Testis (tissue), 3 donors: Measurements from ENCODE around the gene CPTP. TPM values are rescaled to one million over a fixed set of nuclear protein-coding genes. Genes with fewer than 3 reads are reported as not detected.

Experiments
- DNase-seq: peaks from one replicate; pipeline ENCODE4 v3.0.0-alpha.2; 2019
- H3K27ac ChIP-seq, 2 donors: fragments of 200-600 bp; sonication (generic); one replicate each; pipeline ENCODE4 v1.5.1; 2019
- H3K27me3 ChIP-seq: fragments of 200-600 bp; sonication (generic); one replicate; pipeline ENCODE4 v1.5.1; 2019
- H3K36me3 ChIP-seq: fragments of 200-600 bp; sonication (generic); one replicate; pipeline ENCODE4 v1.5.1; 2017; ENCODE audit warnings: low read depth; ENCODE audit errors: missing control alignments
- H3K4me1 ChIP-seq: fragments of 200-600 bp; sonication (generic); one replicate; pipeline ENCODE4 v1.5.1; 2019
- H3K4me3 ChIP-seq, 2 donors: fragments of 200-600 bp; sonication (generic); one replicate each; pipeline ENCODE4 v1.5.1; 2017 to 2019
- H3K9me3 ChIP-seq: fragments of 200-600 bp; sonication (generic); one replicate; pipeline ENCODE4 v1.5.1; 2017
- POLR2A ChIP-seq: fragments of 450-650 bp; IDR thresholded peaks from one replicate; pipeline ENCODE4 v1.6.1; 2017; ENCODE audit warnings: antibody characterized with exemption, mild to moderate bottlenecking, moderate library complexity
- WGBS, 2 donors: methylation state at CpG; one replicate each; pipeline ENCODE4 v1.1.5; 2018; 5-methylcytosine and 5-hydroxymethylcytosine counted together
- intact Hi-C: fragments of 100-400 bp; cut with DNase I; formaldehyde crosslinking; loops from one replicate; pipeline ENCODE4 v1.15.1; 2023; ENCODE audit warnings: low total_unique reads
- polyA plus RNA-seq: library from polyadenylated mRNA; stranded (reverse); fragments of 350-450 nt; fragmentation: Illumina TruSeq; extraction: RNeasy Lipid Tissue Mini Kit (QIAGEN cat#74804); gene quantifications from one replicate; pipeline ENCODE4 v1.2.3, GENCODE V29; 2014; ENCODE audit warnings: low read depth, low replicate concordance; ENCODE audit not compliant: insufficient read depth
- total RNA-seq, 2 donors: library from RNA; depleted of rRNA; stranded (reverse); fragments of >200 nt; gene quantifications; one replicate each; pipeline ENCODE4 v1.2.3, GENCODE V29; 2016
- TF ChIP-seq, protein P1 (sequence below), 3 experiments: fragments of 450-650 bp in 2 of 3; fragments of 200-600 bp in 1 of 3; sonication (generic) in 1 of 3; IDR thresholded peaks; one replicate each; pipeline ENCODE4 v1.5.1; 2016 to 2019; ENCODE audit warnings: antibody characterized with exemption in 3 of 3, mild to moderate bottlenecking in 2 of 3, moderate library complexity in 1 of 3

Gene CPTP
- total and polyA plus RNA-seq, 3 donors from 2014 or later, result 64.4 to 129 (median 82.3) TPM

DNA sequence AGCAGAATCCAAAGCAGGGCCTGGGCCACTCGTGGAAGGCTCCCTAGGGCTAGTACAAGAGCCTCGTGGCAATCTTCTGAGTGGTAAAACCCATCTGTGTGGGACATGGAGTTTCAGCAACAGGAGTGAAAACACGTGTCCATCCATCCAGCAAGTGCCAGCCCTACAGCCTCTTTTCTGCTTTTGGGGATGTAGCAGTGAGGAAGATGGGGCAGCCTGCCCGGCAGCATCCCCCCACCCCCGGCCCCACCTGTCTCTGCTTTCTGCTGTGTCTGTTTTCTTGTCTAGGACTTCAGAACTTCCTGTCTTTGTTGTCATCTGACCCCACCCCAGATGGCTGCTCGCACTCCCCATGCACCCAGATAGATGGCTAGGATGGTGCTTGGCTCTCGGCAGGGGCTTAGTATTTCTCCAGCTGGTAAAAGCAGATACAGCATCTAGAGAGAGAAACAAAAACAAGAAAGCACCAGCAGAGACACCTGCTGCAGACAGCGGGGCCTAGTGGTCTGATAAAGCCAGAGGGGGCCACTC is 1.5 kb downstream of the CPTP start:
- H3K27ac ChIP-seq, result no peak overlapping the region
- WGBS, 2 donors, result 79 to 81% methylated on average over 8 of the region's 8 CpGs
- intact Hi-C loops, result no loop called here

DNA sequence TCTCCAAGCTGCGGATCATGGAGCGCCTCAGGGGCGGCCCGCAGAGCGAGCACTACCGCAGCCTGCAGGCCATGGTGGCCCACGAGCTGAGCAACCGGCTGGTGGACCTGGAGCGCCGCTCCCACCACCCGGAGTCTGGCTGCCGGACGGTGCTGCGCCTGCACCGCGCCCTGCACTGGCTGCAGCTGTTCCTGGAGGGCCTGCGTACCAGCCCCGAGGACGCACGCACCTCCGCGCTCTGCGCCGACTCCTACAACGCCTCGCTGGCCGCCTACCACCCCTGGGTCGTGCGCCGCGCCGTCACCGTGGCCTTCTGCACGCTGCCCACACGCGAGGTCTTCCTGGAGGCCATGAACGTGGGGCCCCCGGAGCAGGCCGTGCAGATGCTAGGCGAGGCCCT is 2.7 kb downstream of the CPTP start:
- H3K27me3 ChIP-seq, result no peaks in the 10 kb centered on the region
- intact Hi-C loops, result no loop called here
- H3K4me3 ChIP-seq, result no peak overlapping the region
- H3K4me1 ChIP-seq, result peaks cover 22% of the 10 kb centered on the region
- no peaks in the 10 kb centered on the region for H3K9me3 ChIP-seq
- no peaks in the 10 kb centered on the region for H3K36me3 ChIP-seq
- WGBS, 2 donors, result 89 to 90% methylated on average over 25 to 32 of the region's 40 CpGs
- TF ChIP-seq, protein P1, sequence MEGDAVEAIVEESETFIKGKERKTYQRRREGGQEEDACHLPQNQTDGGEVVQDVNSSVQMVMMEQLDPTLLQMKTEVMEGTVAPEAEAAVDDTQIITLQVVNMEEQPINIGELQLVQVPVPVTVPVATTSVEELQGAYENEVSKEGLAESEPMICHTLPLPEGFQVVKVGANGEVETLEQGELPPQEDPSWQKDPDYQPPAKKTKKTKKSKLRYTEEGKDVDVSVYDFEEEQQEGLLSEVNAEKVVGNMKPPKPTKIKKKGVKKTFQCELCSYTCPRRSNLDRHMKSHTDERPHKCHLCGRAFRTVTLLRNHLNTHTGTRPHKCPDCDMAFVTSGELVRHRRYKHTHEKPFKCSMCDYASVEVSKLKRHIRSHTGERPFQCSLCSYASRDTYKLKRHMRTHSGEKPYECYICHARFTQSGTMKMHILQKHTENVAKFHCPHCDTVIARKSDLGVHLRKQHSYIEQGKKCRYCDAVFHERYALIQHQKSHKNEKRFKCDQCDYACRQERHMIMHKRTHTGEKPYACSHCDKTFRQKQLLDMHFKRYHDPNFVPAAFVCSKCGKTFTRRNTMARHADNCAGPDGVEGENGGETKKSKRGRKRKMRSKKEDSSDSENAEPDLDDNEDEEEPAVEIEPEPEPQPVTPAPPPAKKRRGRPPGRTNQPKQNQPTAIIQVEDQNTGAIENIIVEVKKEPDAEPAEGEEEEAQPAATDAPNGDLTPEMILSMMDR (IDR thresholded peaks at IDR 0.05), result no peak
- no peak for TF ChIP-seq POLR2A
- DNase-seq, result no peak
- no peak overlapping the region for H3K27ac ChIP-seq

More for the DNA sequence above, 1.5 kb downstream of the CPTP start:
- no peaks in the 10 kb centered on the region for H3K9me3 ChIP-seq
- no peak overlapping the region for H3K4me3 ChIP-seq
- H3K36me3 ChIP-seq, result no peaks in the 10 kb centered on the region
- DNase-seq, result no peak
- no peaks in the 10 kb centered on the region for H3K27me3 ChIP-seq
- peaks cover 22% of the 10 kb centered on the region for H3K4me1 ChIP-seq
- no peak for TF ChIP-seq POLR2A
- TF ChIP-seq, protein P1 (IDR thresholded peaks at IDR 0.05), result no peak

DNA sequence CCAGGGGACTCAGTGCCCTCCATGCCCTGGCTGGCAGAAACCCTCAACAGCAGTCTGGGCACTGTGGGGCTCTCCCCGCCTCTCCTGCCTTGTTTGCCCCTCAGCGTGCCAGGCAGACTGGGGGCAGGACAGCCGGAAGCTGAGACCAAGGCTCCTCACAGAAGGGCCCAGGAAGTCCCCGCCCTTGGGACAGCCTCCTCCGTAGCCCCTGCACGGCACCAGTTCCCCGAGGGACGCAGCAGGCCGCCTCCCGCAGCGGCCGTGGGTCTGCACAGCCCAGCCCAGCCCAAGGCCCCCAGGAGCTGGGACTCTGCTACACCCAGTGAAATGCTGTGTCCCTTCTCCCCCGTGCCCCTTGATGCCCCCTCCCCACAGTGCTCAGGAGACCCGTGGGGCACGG is 3.7 kb downstream of the CPTP start:
- no peak for TF ChIP-seq POLR2A
- TF ChIP-seq, protein P1 (IDR thresholded peaks at IDR 0.05), result no peak
- H3K27ac ChIP-seq, result no peak overlapping the region
- H3K4me1 ChIP-seq, result peaks cover 18% of the 10 kb centered on the region
- no peaks in the 10 kb centered on the region for H3K9me3 ChIP-seq
- H3K4me3 ChIP-seq, result no peak overlapping the region
- H3K27me3 ChIP-seq, result no peaks in the 10 kb centered on the region
- intact Hi-C loops, result no loop called here
- no peak for DNase-seq
- H3K36me3 ChIP-seq, result no peaks in the 10 kb centered on the region
- 89 to 92% methylated on average over 10 to 15 of the region's 15 CpGs for WGBS, 2 donors

DNA sequence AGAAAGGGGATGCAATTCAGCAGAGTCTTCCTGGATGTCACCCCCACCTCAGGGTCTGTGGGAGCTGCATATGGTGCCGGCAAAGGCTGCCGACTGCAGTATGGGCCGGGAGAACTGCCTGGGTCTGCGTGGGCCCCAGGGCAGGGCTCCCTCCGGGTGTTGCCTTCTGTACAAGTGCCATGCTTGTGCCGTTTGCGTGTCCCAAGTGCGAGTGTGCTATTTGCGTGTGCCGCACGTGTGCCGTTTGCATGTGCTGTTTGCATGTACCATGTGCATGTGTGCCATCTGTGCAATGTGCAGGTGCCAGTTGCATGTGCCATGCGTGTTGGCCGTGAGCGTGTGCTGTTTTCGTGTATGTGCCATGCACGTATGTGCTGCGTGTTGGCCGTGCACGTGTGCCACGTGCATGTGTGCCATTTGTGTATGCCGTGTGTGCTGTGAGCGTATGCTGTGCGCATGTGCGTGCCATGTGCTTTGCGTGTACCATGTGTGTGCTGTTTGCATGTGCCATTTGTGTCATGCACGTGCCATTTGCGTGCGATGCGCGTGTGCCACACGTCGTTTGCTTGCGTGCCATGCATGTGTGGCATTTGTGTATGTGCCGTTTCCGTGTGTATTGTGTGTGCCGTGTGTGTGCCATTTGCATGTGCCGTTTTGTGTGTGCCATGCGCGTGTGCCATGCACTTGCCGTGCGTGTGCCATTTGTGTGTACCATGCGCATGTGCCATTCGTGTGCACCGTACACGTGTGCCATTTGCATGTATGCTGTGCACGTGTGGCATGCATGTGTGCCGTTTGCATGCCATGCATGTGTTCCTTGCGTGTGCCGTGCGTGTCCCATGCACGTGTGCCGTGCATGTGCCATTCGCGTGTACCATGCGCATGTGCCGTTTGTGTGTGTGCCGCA is 5.0 kb downstream of the CPTP start:
- H3K36me3 ChIP-seq, result no peaks in the 10 kb centered on the region
- H3K9me3 ChIP-seq, result no peaks in the 10 kb centered on the region
- H3K27me3 ChIP-seq, result no peaks in the 10 kb centered on the region
- H3K4me1 ChIP-seq, result peaks cover 19% of the 10 kb centered on the region
- H3K4me3 ChIP-seq, result no peak overlapping the region
- H3K27ac ChIP-seq, result no peak overlapping the region
- no peak for DNase-seq
- intact Hi-C loops, result no loop called here
- 87 to 89% methylated on average over 35 to 58 of the region's 58 CpGs for WGBS, 2 donors
- TF ChIP-seq POLR2A, result no peak
- TF ChIP-seq, protein P1 (IDR thresholded peaks at IDR 0.05), result no peak
